ENCODE results near the gene PDXK. TPM values are rescaled to one million over a fixed set of nuclear protein-coding genes. Genes with fewer than 3 reads are reported as not detected.

Gene PDXK
- total and polyA plus RNA-seq, 2 experiments from 2014 or later = 76.2 to 82.4 TPM

DNA sequence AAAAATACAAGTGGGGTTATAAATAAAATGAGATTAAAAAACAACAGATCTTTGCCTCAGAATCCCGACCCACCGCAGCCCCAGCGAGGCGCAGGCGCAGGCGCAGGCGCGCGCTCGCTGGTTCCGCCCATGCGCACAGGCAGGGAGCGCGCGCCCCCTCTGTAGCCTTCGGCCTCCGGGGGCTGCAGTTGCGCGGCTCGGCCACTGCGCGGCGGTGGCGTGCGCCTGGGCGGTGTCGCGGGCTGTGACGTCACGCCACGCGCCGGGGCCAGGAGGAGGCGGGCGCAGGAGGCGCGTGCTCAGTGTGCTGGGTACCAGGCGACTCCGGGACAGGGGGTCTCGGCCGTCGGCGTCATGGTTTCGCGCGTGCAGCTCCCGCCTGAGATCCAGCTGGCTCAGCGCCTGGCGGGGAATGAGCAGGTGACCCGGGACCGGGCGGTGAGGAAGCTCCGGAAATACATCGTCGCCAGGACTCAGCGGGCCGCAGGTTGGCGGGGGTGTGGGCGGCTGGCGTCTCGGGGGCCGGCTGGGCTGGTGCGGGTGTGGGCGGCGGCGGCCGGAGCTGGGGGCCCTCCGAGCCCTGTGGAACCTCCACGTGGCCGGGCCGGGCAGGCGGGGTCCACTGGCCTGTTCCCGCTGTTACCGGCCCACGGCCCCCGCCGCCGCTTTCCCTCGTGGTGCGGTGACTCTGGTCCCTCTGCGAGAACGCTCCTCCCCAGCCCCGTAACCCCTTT lies 70.5 kb downstream of the PDXK start, which contains the start of gene RRP1:
RRP1 (plus strand) TSS at position 302 of the 734 bp plus-strand sequence; CDS start at position 355, 53 bp downstream.
- peak; percentile 92 to 94 for DNase-seq (ENCODE audit: low read depth in 1 of 2, low spot score in 1 of 2)
- H3K9me3 ChIP-seq (ENCODE audit: low read depth) = no peaks in the 10 kb centered on the region
- peaks cover 19% of the 10 kb centered on the region for H3K36me3 ChIP-seq
- H3K27ac ChIP-seq = peak within 1 kb of the TSS; percentile 88
- H3K27me3 ChIP-seq = no peaks in the 10 kb centered on the region
- H3K4me3 ChIP-seq = peak within 1 kb of the TSS; percentile 66
- peak; percentile 78 for TF ChIP-seq CTCF (IDR thresholded peaks at IDR 0.05; ENCODE audit: low read depth, low read length)
- peaks cover 5% of the 10 kb centered on the region for H3K4me1 ChIP-seq (ENCODE audit: low read depth)

- Histone ChIP-seq H3K36me3 (peaks cover 22% of the 10 kb centered on the region), H3K4me1 (ENCODE audit: low read depth) (peaks cover 5% of the 10 kb centered on the region), H3K4me3 (peak overlapping the region; percentile 66), H3K27me3 (no peaks in the 10 kb centered on the region), H3K27ac (no peak overlapping the region), H3K9me3 (ENCODE audit: low read depth) (no peaks in the 10 kb centered on the region)
- TF ChIP-seq CTCF (IDR thresholded peaks at IDR 0.05; ENCODE audit: low read depth, low read length) = no peak
- no peak for DNase-seq (ENCODE audit: low read depth in 1 of 2, low spot score in 1 of 2)
Observed at GRCh38 chr21:43790010-43790524, 71.1 kb downstream of the PDXK start.

GRCh38 chr21:43792406-43792805 lies 73.5 kb downstream of the PDXK start:
- H3K4me1 ChIP-seq (ENCODE audit: low read depth) = peaks cover 5% of the 10 kb centered on the region
- H3K4me3 ChIP-seq = no peak overlapping the region
- H3K9me3 ChIP-seq (ENCODE audit: low read depth) = no peaks in the 10 kb centered on the region
- no peak for DNase-seq (ENCODE audit: low read depth in 1 of 2, low spot score in 1 of 2)
- H3K27me3 ChIP-seq = no peaks in the 10 kb centered on the region
- TF ChIP-seq CTCF (IDR thresholded peaks at IDR 0.05; ENCODE audit: low read depth, low read length) = no peak
- H3K27ac ChIP-seq = no peak overlapping the region
- H3K36me3 ChIP-seq = peaks cover 31% of the 10 kb centered on the region

DNA sequence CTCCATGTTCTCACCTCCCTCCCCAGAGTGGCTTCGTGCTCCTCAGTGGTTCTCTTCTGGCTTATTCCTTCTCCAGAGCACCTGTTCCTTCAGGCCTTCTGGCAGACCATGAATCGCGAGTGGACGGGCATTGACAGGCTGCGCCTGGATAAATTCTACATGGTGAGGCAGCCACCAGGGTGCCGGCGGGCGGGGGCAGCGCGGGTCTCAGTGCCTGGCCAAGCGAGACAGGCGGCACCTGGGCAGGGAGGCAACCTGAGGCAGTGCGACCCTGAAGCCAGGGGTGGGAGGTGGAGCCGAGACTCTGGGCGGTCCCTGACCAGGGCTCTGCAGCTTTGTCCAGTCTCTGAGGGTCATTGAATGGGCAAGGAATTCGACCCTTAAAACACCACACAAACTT lies 74.3 kb downstream of the PDXK start:
- no peak for DNase-seq (ENCODE audit: low read depth in 1 of 2, low spot score in 1 of 2)
- no peaks in the 10 kb centered on the region for H3K9me3 ChIP-seq (ENCODE audit: low read depth)
- peaks cover 38% of the 10 kb centered on the region for H3K36me3 ChIP-seq
- no peak overlapping the region for H3K4me3 ChIP-seq
- H3K27ac ChIP-seq = no peak overlapping the region
- H3K4me1 ChIP-seq (ENCODE audit: low read depth) = peaks cover 5% of the 10 kb centered on the region
- no peaks in the 10 kb centered on the region for H3K27me3 ChIP-seq
- TF ChIP-seq CTCF (IDR thresholded peaks at IDR 0.05; ENCODE audit: low read depth, low read length) = no peak

GRCh38 chr21:43794311-43794710 lies 75.4 kb downstream of the PDXK start:
- Histone ChIP-seq H3K36me3 (peaks cover 46% of the 10 kb centered on the region), H3K27ac (no peak overlapping the region), H3K4me1 (ENCODE audit: low read depth) (peaks cover 5% of the 10 kb centered on the region), H3K9me3 (ENCODE audit: low read depth) (no peaks in the 10 kb centered on the region), H3K27me3 (no peaks in the 10 kb centered on the region), H3K4me3 (no peak overlapping the region)
- DNase-seq (ENCODE audit: low read depth in 1 of 2, low spot score in 1 of 2) = no peak
- TF ChIP-seq CTCF (IDR thresholded peaks at IDR 0.05; ENCODE audit: low read depth, low read length) = no peak

All from cardiac muscle cell (in vitro differentiated cells and primary cell).